ENCODE results near the gene LIPN. TPM values are rescaled to one million over a fixed set of nuclear protein-coding genes. Genes with fewer than 3 reads are reported as not detected.

Gene LIPN
- total and polyA plus RNA-seq, 2 experiments from 2014 or later: not detected

DNA sequence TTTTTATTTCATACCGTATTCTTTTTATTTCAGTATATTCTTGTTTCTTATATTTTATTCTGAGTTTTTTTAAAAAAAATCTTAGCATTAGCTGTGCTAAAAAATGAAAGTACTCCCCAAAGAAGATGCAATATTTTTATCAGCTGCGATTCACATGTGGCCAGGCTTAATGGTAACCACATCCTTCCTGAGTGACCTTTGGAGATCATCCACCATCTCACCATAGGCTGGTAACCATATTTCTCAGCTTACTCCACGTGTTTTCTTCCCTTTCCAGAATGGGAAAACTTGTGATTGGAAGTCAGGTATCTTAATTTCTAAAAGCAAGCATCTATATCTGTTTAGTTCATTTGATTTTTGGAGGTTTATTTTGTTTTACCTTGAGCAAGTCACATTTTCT is 23.9 kb downstream of the LIPN start:
- Mint-ChIP-seq H3K4me3 (no peak overlapping the region), H3K4me1 (peaks cover 4% of the 10 kb centered on the region; the same call in 1 of the 3 replicates), H3K27me3 (ENCODE audit: insufficient read depth, low read depth, poor library complexity) (no peaks in the 10 kb centered on the region), H3K9me3 (no peaks in the 10 kb centered on the region), H3K36me3 (ENCODE audit: low read depth) (no peaks in the 10 kb centered on the region), H3K27ac (no peak overlapping the region)
- Histone ChIP-seq H3K27ac (ENCODE audit: low read depth) (no peak overlapping the region), H3K4me3 (no peak overlapping the region), H3F3A (replicated peaks; ENCODE audit: low read depth) (no peaks in the 10 kb centered on the region), H4K20me1 (replicated peaks; ENCODE audit: insufficient read depth) (no peaks in the 10 kb centered on the region), H3K4me2 (no peak overlapping the region), H3K36me3 (ENCODE audit: insufficient read depth) (no peaks in the 10 kb centered on the region), H2AFZ (no peak overlapping the region), H3K79me2 (replicated peaks; ENCODE audit: insufficient read depth) (no peaks in the 10 kb centered on the region), H3K27me3 (ENCODE audit: insufficient read depth) (no peaks in the 10 kb centered on the region), H3K4me1 (ENCODE audit: insufficient read depth) (no peaks in the 10 kb centered on the region), H3K9me2 (ENCODE audit: insufficient read depth) (no peaks in the 10 kb centered on the region)
- no peak for TF ChIP-seq CREB1 (CRISPR knock-in tag; IDR thresholded peaks at IDR 0.05; ENCODE audit: low read depth)
- TF ChIP-seq, protein P1, sequence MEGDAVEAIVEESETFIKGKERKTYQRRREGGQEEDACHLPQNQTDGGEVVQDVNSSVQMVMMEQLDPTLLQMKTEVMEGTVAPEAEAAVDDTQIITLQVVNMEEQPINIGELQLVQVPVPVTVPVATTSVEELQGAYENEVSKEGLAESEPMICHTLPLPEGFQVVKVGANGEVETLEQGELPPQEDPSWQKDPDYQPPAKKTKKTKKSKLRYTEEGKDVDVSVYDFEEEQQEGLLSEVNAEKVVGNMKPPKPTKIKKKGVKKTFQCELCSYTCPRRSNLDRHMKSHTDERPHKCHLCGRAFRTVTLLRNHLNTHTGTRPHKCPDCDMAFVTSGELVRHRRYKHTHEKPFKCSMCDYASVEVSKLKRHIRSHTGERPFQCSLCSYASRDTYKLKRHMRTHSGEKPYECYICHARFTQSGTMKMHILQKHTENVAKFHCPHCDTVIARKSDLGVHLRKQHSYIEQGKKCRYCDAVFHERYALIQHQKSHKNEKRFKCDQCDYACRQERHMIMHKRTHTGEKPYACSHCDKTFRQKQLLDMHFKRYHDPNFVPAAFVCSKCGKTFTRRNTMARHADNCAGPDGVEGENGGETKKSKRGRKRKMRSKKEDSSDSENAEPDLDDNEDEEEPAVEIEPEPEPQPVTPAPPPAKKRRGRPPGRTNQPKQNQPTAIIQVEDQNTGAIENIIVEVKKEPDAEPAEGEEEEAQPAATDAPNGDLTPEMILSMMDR (conservative IDR thresholded peaks at IDR 0.05; ENCODE audit: low read depth in 2 of 2): no peak
- ATAC-seq (no peak), DNase-seq (ENCODE audit: low spot score) (no peak)

DNA sequence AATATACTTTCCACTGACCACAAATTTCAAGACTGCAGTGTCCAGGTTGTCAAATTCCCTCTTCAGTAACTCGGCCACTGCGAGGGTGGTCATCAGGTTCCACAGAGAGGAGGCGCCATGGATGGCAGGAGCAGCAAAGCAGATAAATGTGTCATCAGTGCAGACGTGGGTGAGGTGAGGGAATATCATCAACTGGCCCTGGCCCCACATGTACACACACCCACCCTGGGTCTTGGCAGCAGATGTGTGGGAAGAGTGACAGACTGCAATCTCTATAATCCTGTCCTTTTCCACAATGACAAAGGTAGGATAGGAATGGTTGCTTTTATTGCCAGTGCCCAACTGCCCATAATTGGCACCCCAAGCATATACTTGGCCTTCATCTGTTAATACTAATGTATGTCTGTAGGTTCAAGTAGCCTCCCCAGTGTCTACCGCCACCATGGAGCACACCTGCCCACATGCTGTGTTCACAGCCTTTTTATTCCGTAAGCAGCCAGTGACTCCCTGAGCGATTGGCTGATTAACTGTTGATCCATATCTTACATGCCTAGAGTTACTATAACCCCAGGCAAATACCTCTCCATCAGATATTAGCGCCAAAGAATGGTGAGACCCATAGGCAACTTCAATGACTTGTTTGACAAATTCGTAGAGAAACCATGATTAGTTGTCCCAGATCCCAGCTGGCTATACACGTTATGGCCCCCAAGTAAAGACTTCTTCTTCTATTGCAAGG is 26.4 kb downstream of the LIPN start:
- Mint-ChIP-seq H3K4me3 (no peak overlapping the region), H3K27ac (no peak overlapping the region), H3K27me3 (ENCODE audit: insufficient read depth, low read depth, poor library complexity) (peaks cover 2% of the 10 kb centered on the region), H3K4me1 (peaks cover 4% of the 10 kb centered on the region; the same call in 1 of the 3 replicates), H3K9me3 (no peaks in the 10 kb centered on the region), H3K36me3 (ENCODE audit: low read depth) (no peaks in the 10 kb centered on the region)
- Histone ChIP-seq H3K4me3 (no peak overlapping the region), H3K4me1 (ENCODE audit: insufficient read depth) (no peaks in the 10 kb centered on the region), H3K27me3 (ENCODE audit: insufficient read depth) (no peaks in the 10 kb centered on the region), H3K36me3 (ENCODE audit: insufficient read depth) (no peaks in the 10 kb centered on the region), H3K9me2 (ENCODE audit: insufficient read depth) (no peaks in the 10 kb centered on the region), H2AFZ (no peak overlapping the region), H3F3A (replicated peaks; ENCODE audit: low read depth) (no peaks in the 10 kb centered on the region), H3K4me2 (no peak overlapping the region), H4K20me1 (replicated peaks; ENCODE audit: insufficient read depth) (no peaks in the 10 kb centered on the region), H3K27ac (ENCODE audit: low read depth) (no peak overlapping the region), H3K79me2 (replicated peaks; ENCODE audit: insufficient read depth) (no peaks in the 10 kb centered on the region)
- DNase-seq (ENCODE audit: low spot score) (no peak), ATAC-seq (no peak)
- no peak for TF ChIP-seq REST (IDR thresholded peaks at IDR 0.05; ENCODE audit: unreplicated experiment)

DNA sequence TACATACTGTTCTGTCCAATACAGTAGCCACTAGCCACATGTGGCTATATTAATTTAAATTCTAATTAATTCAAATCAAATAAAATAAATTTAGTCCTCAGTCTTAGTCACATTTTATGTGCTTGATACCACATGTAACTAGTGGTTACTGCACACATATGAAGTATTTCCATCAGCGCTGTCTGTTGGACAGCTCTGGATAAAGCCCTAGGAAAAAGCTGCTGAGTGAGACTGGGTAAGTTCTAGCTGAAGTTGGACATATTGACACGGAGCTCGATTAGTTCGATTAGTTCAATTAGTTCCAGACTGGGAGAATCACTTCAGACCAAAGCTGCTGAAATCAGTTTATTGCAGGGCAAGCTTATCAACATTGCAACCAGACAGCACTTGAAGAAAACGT is 27.6 kb downstream of the LIPN start:
- H3K27me3 ChIP-seq (ENCODE audit: insufficient read depth): no peaks in the 10 kb centered on the region
- DNase-seq (ENCODE audit: low spot score): no peak
- H3F3A ChIP-seq (replicated peaks; ENCODE audit: low read depth): no peaks in the 10 kb centered on the region
- no peaks in the 10 kb centered on the region for H3K79me2 ChIP-seq (replicated peaks; ENCODE audit: insufficient read depth)
- H3K27ac Mint-ChIP-seq: no peak overlapping the region
- H3K4me1 ChIP-seq (ENCODE audit: insufficient read depth): no peaks in the 10 kb centered on the region
- H3K36me3 Mint-ChIP-seq (ENCODE audit: low read depth): no peaks in the 10 kb centered on the region
- no peaks in the 10 kb centered on the region for H3K9me2 ChIP-seq (ENCODE audit: insufficient read depth)
- H3K4me3 ChIP-seq: no peak overlapping the region
- no peaks in the 10 kb centered on the region for H3K36me3 ChIP-seq (ENCODE audit: insufficient read depth)
- no peak overlapping the region for H3K4me3 Mint-ChIP-seq
- H3K27me3 Mint-ChIP-seq (ENCODE audit: insufficient read depth, low read depth, poor library complexity): peaks cover 2% of the 10 kb centered on the region
- no peaks in the 10 kb centered on the region for H3K9me3 Mint-ChIP-seq
- H3K4me1 Mint-ChIP-seq: peaks cover 4% of the 10 kb centered on the region; the same call in 1 of the 3 replicates
- no peaks in the 10 kb centered on the region for H4K20me1 ChIP-seq (replicated peaks; ENCODE audit: insufficient read depth)
- no peak overlapping the region for H3K27ac ChIP-seq (ENCODE audit: low read depth)
- no peak overlapping the region for H2AFZ ChIP-seq
- no peak for ATAC-seq
- H3K4me2 ChIP-seq: no peak overlapping the region
- TF ChIP-seq EZH2phosphoT487 (IDR thresholded peaks at IDR 0.05; ENCODE audit: unreplicated experiment): no peak
- TF ChIP-seq, protein P1 (conservative IDR thresholded peaks at IDR 0.05; ENCODE audit: low read depth in 2 of 2): no peak

All from GM23338 (cell line).